Renal cortex interstitium (tissue), 3 donors: ENCODE results near the gene CFAP141. TPM values are rescaled to one million over a fixed set of nuclear protein-coding genes. Genes with fewer than 3 reads are reported as not detected.

Source experiments
- polyA plus RNA-seq, 3 donors: library from polyadenylated mRNA; unstranded; fragments of 120-200 nt; gene quantifications; one replicate each; pipeline ENCODE4 v1.2.1, GENCODE V29; 2013; ENCODE audit not compliant: insufficient read length in 3 of 3

CFAP141 gene
- polyA plus RNA-seq, 3 donors = not detected

Other genes with a start within 250 kb of the CFAP141 start
- 10 to 100 TPM; 34.9 to 56.5 (median 41.7) TPM for gene CRTC2, start 247.7 kb downstream of the CFAP141 start, polyA plus RNA-seq
- 10 to 100 TPM; 77.5 to 81.4 (median 80.6) TPM for gene SLC39A1, start 242.8 kb downstream of the CFAP141 start, polyA plus RNA-seq
- gene CREB3L4, start 238.4 kb downstream of the CFAP141 start, polyA plus RNA-seq = 10 to 100 TPM; 32.4 to 46.2 (median 34.4) TPM
- gene JTB, start 228.7 kb downstream of the CFAP141 start, polyA plus RNA-seq = 100 to 1,000 TPM in 2 of 3 donors, 10 to 100 TPM in 1; 93.3 to 106 (median 105) TPM
- 100 to 1,000 TPM; 162 to 175 (median 170) TPM for gene RAB13, start 220.0 kb downstream of the CFAP141 start, polyA plus RNA-seq
- gene RPS27, start 215.6 kb downstream of the CFAP141 start, polyA plus RNA-seq = 1,000 to 10,000 TPM; 2,539 to 3,295 (median 3,294) TPM
- under 1 TPM; 0.04 to 0.18 (median 0.17) TPM for gene NUP210L, start 51.3 kb downstream of the CFAP141 start, polyA plus RNA-seq
- gene TPM3, start 14.2 kb downstream of the CFAP141 start, polyA plus RNA-seq = 100 to 1,000 TPM; 269 to 295 (median 275) TPM
- 100 to 1,000 TPM; 184 to 191 (median 185) TPM for gene UBAP2L, start 14.6 kb upstream of the CFAP141 start, polyA plus RNA-seq
- gene HAX1, start 66.3 kb upstream of the CFAP141 start, polyA plus RNA-seq = 10 to 100 TPM; 77.6 to 83.4 (median 79.7) TPM
- under 1 TPM; 0.09 to 0.14 (median 0.09) TPM for gene AQP10, start 114.8 kb upstream of the CFAP141 start, polyA plus RNA-seq
- gene ATP8B2, start 119.2 kb upstream of the CFAP141 start, polyA plus RNA-seq = 10 to 100 TPM; 25.1 to 28.1 (median 25.7) TPM
- gene IL6R, start 199.0 kb upstream of the CFAP141 start, polyA plus RNA-seq = 1 to 10 TPM; 6.5 to 8.2 (median 6.8) TPM